ENCODE data around the gene FNDC8.

DNA sequence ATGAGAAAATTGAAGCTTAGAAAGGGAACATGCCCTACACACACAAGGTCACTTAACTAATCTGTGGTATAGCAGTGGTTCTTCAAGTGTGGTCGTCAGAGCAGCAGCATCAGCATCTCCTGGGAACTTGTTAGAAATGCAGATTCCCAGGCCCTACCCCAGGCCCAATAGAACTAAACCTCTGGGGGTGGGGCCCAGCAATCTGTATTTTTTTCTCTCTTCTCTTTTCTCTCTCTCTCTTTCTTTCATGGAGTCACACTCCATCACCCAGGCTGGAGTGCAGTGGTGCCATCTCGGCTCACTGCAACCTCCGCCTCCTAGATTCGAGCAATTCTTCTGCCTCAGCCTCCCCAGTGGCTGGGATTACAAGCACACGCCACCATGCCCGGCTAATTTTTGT is 16.8 kb downstream of the FNDC8 start:
- TF ChIP-seq, protein P1, sequence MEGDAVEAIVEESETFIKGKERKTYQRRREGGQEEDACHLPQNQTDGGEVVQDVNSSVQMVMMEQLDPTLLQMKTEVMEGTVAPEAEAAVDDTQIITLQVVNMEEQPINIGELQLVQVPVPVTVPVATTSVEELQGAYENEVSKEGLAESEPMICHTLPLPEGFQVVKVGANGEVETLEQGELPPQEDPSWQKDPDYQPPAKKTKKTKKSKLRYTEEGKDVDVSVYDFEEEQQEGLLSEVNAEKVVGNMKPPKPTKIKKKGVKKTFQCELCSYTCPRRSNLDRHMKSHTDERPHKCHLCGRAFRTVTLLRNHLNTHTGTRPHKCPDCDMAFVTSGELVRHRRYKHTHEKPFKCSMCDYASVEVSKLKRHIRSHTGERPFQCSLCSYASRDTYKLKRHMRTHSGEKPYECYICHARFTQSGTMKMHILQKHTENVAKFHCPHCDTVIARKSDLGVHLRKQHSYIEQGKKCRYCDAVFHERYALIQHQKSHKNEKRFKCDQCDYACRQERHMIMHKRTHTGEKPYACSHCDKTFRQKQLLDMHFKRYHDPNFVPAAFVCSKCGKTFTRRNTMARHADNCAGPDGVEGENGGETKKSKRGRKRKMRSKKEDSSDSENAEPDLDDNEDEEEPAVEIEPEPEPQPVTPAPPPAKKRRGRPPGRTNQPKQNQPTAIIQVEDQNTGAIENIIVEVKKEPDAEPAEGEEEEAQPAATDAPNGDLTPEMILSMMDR (IDR thresholded peaks at IDR 0.05), result no peak
- no peak for TF ChIP-seq POLR2A (IDR thresholded peaks at IDR 0.05)
